ENCODE data around the gene PLCD4.

DNA sequence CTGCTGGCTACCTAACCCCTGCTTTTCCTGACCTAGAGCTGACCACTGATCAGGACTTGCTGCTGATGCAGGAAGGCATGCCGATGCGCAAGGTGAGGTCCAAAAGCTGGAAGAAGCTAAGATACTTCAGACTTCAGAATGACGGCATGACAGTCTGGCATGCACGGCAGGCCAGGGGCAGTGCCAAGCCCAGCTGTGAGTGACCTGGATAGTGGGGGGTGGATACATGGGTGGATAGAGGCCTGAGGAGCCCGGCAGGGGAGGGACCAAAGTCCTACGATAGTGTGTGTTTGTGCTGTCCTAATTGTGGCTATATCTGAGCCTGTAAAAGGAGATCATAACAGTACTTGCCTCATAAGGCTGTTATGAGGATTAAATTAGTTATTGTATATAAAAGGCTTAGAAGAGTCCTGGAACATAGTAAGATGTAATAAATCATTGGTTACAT lies 8.2 kb downstream of the PLCD4 start:
- TF ChIP-seq, protein P1, sequence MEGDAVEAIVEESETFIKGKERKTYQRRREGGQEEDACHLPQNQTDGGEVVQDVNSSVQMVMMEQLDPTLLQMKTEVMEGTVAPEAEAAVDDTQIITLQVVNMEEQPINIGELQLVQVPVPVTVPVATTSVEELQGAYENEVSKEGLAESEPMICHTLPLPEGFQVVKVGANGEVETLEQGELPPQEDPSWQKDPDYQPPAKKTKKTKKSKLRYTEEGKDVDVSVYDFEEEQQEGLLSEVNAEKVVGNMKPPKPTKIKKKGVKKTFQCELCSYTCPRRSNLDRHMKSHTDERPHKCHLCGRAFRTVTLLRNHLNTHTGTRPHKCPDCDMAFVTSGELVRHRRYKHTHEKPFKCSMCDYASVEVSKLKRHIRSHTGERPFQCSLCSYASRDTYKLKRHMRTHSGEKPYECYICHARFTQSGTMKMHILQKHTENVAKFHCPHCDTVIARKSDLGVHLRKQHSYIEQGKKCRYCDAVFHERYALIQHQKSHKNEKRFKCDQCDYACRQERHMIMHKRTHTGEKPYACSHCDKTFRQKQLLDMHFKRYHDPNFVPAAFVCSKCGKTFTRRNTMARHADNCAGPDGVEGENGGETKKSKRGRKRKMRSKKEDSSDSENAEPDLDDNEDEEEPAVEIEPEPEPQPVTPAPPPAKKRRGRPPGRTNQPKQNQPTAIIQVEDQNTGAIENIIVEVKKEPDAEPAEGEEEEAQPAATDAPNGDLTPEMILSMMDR (IDR thresholded peaks at IDR 0.05): no peak
- TF ChIP-seq POLR2A (IDR thresholded peaks at IDR 0.05) (no peak), POLR2AphosphoS5 (IDR thresholded peaks at IDR 0.05) (no peak)
